Lung (tissue), 12 donors: Measurements from ENCODE around the gene DST. TPM values are rescaled to one million over a fixed set of nuclear protein-coding genes. Genes with fewer than 3 reads are reported as not detected.

Experiments used
- ATAC-seq: fragments of 200-7000 bp; cut with Tn5 transposase; one replicate; pipeline ENCODE4 v1.9.1; 2020; ENCODE audit warnings: moderate number of reproducible peaks; ENCODE audit not compliant: insufficient read depth, low FRiP score
- DNase-seq, 3 donors: peaks; one replicate each; pipeline ENCODE4 v3.0.0-alpha.2; 2013 to 2017
- H3K27ac ChIP-seq, 2 donors: one replicate each; pipeline ENCODE4 v1.5.1; 2013; ENCODE audit warnings: mild to moderate bottlenecking in 2 of 2, moderate library complexity in 2 of 2, control low read depth in 1 of 2, inconsistent platforms in 1 of 2, low read depth in 1 of 2, low read length in 1 of 2
- H3K27me3 ChIP-seq, 3 donors: one replicate each; pipeline ENCODE4 v1.5.1; 2013; ENCODE audit warnings: low read length in 2 of 3; ENCODE audit not compliant: control insufficient read depth in 3 of 3, insufficient read depth in 3 of 3
- H3K36me3 ChIP-seq, 4 donors: one replicate each; pipeline ENCODE4 v1.5.1; 2013; ENCODE audit warnings: low read length in 4 of 4, mild to moderate bottlenecking in 1 of 4, moderate library complexity in 1 of 4; ENCODE audit not compliant: control insufficient read depth in 4 of 4, insufficient read depth in 4 of 4
- H3K4me1 ChIP-seq, 5 donors: one replicate each; pipeline ENCODE4 v1.5.1; 2013; ENCODE audit warnings: low read length in 5 of 5, mild to moderate bottlenecking in 2 of 5, moderate library complexity in 1 of 5; ENCODE audit not compliant: control insufficient read depth in 5 of 5, insufficient read depth in 5 of 5
- H3K4me3 ChIP-seq: one replicate; pipeline ENCODE4 v1.5.1; 2013; ENCODE audit warnings: mild to moderate bottlenecking, control low read depth, moderate library complexity
- H3K9ac ChIP-seq, 2 donors: one replicate each; pipeline ENCODE4 v1.5.1; 2013; ENCODE audit warnings: low read length in 2 of 2, control low read depth in 1 of 2; ENCODE audit not compliant: insufficient read depth in 1 of 2
- H3K9me3 ChIP-seq, 4 donors: one replicate each; pipeline ENCODE4 v1.5.1; 2013; ENCODE audit warnings: low read length in 3 of 4, mild to moderate bottlenecking in 1 of 4, moderate library complexity in 1 of 4; ENCODE audit not compliant: control insufficient read depth in 4 of 4, insufficient read depth in 3 of 4
- CTCF ChIP-seq: IDR thresholded peaks from 2 replicates; pipeline ENCODE4 v1.5.1; 2012; ENCODE audit warnings: mild to moderate bottlenecking; ENCODE audit errors: control extremely low read depth, extremely low read depth
- WGBS, 2 donors: extraction: QIAGEN DNeasy Blood & Tissue Kit; methylation state at CpG; one replicate each; pipeline ENCODE4 v1.1.7; 2013; 5-methylcytosine and 5-hydroxymethylcytosine counted together
- polyA plus RNA-seq, 2 donors: library from polyadenylated mRNA; stranded (reverse); fragments of 200-250 nt; gene quantifications; one replicate each; pipeline ENCODE4 v1.2.1, GENCODE V29; 2013
- total RNA-seq, 2 donors: library from RNA; depleted of rRNA in 1 of 2; stranded (reverse); fragments of >200 nt in 1 of 2; gene quantifications; one replicate each; pipeline ENCODE4 v1.2.1, GENCODE V29; 2014 to 2021
- donor health status: control.
- donor health status: control.
- donor health status: Bipolar disorder and iron deficiency.
- donor health status: healthy.
- donor health status: DM: yes; HTN: yes; CAD: no.

DST gene
- total and polyA plus RNA-seq, 4 donors = 40.7 to 835 (median 201) TPM

- H3K27ac ChIP-seq = peak overlapping the region; percentile 46 to 47
- no peaks in the 10 kb centered on the region for H3K9me3 ChIP-seq
- no peaks in the 10 kb centered on the region for H3K27me3 ChIP-seq
- peaks cover 6 to 54% (median 22%) of the 10 kb centered on the region in 4 donors for H3K36me3 ChIP-seq
- DNase-seq (peak in 2 of 3 donors; percentile 52 to 60), ATAC-seq (no peak)
- peaks cover 0 to 39% (median 20%) of the 10 kb centered on the region in 5 donors for H3K4me1 ChIP-seq
- peak overlapping the region in 1 of 2 donors; percentile 30 for H3K9ac ChIP-seq
- no peak overlapping the region for H3K4me3 ChIP-seq
- no peak for TF ChIP-seq CTCF
- WGBS, 2 donors = 76 to 85% methylated on average over 11 of the region's 11 CpGs
These were observed 116.5 kb downstream of the DST start for GRCh38 chr6:56525974-56526789.

- peaks cover 6 to 56% (median 22%) of the 10 kb centered on the region in 4 donors for H3K36me3 ChIP-seq
- H3K4me3 ChIP-seq = no peak overlapping the region
- TF ChIP-seq CTCF = no peak
- peaks cover 0 to 39% (median 20%) of the 10 kb centered on the region in 5 donors for H3K4me1 ChIP-seq
- H3K9ac ChIP-seq = no peak overlapping the region
- no peaks in the 10 kb centered on the region for H3K27me3 ChIP-seq
- 64 to 80% methylated on average over 4 of the region's 4 CpGs for WGBS, 2 donors
- H3K27ac ChIP-seq = peak overlapping the region in 1 of 2 donors; percentile 46
- DNase-seq (peak in 2 of 3 donors; percentile 67 to 73), ATAC-seq (peak; percentile 40)
- no peaks in the 10 kb centered on the region for H3K9me3 ChIP-seq
These were observed 117.6 kb downstream of the DST start for GRCh38 chr6:56524891-56525703.

- peak overlapping the region in 1 of 2 donors; percentile 72 for H3K27ac ChIP-seq
- no peak overlapping the region for H3K9ac ChIP-seq
- no peaks in the 10 kb centered on the region for H3K9me3 ChIP-seq
- DNase-seq (no peak), ATAC-seq (no peak)
- peaks cover 0 to 37% (median 21%) of the 10 kb centered on the region in 5 donors for H3K4me1 ChIP-seq
- TF ChIP-seq CTCF = no peak
- peaks cover 9 to 58% (median 18%) of the 10 kb centered on the region in 4 donors for H3K36me3 ChIP-seq
- WGBS, 2 donors = 88% methylated on average over 3 of the region's 3 CpGs
- H3K27me3 ChIP-seq = no peaks in the 10 kb centered on the region
- no peak overlapping the region for H3K4me3 ChIP-seq
These were observed 120.0 kb downstream of the DST start for GRCh38 chr6:56522495-56523270.
